ENCODE data around the gene BMPR1A.

The BMPR1A gene

DNA sequence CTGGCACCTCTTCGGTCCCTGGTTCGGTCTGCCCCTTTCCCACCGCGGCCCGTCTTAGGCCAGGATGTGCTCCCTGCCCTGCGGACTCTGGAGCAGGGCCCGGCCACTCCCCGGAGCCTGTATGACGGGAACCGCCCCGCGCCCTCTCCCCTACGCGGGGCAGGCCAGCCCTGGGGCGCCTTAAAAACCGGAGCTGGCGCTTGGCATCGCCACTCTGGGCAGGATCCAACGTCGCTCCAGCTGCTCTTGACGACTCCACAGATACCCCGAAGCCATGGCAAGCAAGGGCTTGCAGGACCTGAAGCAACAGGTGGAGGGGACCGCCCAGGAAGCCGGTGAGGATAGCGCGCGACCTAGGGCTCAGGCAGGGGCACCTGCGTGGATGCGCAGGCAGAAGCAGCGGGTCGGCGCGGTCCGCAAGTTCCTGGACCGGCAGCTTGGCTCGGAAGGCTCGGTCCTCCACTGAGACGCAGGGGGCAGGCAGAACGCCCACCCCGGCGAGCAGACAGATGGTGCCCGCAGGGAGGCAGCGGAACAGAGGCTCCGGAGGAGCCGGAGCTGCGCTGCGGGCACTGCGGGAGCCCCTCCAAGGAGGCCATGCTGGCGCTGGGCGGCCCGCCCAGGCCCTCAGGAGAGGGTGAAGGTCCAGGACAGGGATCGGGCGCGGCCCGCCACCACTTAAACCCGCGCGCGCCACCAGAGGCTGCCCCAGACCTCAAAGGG is 212.0 kb downstream of the BMPR1A start, which contains the start of gene ADIRF:
Gene ADIRF (plus strand): TSS at position 212 of the 723 bp plus-strand sequence. CDS start 63 bp downstream, at position 275.
- peak; percentile 21 for DNase-seq (ENCODE audit: low read depth)
- peak within 1 kb of the TSS; percentile 79 for H3K4me3 ChIP-seq (ENCODE audit: low read length)
- TF ChIP-seq, protein P1, sequence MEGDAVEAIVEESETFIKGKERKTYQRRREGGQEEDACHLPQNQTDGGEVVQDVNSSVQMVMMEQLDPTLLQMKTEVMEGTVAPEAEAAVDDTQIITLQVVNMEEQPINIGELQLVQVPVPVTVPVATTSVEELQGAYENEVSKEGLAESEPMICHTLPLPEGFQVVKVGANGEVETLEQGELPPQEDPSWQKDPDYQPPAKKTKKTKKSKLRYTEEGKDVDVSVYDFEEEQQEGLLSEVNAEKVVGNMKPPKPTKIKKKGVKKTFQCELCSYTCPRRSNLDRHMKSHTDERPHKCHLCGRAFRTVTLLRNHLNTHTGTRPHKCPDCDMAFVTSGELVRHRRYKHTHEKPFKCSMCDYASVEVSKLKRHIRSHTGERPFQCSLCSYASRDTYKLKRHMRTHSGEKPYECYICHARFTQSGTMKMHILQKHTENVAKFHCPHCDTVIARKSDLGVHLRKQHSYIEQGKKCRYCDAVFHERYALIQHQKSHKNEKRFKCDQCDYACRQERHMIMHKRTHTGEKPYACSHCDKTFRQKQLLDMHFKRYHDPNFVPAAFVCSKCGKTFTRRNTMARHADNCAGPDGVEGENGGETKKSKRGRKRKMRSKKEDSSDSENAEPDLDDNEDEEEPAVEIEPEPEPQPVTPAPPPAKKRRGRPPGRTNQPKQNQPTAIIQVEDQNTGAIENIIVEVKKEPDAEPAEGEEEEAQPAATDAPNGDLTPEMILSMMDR (conservative IDR thresholded peaks at IDR 0.05; ENCODE audit: low read length), result no peak

DNA sequence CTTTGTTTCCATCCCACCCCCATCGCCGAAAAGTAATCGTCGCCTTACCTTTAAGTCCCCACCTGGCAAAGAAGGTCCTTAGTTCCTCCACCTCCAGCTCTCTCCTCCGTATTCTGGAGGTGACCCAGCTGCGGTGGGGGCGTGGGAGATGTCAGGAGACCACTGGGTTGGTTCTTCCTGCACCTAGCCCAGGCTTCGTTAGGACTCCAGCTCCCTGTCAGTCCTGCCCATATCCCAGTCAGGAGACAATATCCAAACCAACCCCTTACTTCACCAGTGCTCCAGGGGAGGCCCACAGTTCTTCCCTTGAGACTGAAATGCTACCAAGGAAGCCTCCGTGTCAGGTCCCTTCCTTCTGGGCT is 212.6 kb downstream of the BMPR1A start:
- no peak for DNase-seq (ENCODE audit: low read depth)
- H3K4me3 ChIP-seq (ENCODE audit: low read length), result peak overlapping the region; percentile 79
- TF ChIP-seq, protein P1 (conservative IDR thresholded peaks at IDR 0.05; ENCODE audit: low read length), result no peak

DNA sequence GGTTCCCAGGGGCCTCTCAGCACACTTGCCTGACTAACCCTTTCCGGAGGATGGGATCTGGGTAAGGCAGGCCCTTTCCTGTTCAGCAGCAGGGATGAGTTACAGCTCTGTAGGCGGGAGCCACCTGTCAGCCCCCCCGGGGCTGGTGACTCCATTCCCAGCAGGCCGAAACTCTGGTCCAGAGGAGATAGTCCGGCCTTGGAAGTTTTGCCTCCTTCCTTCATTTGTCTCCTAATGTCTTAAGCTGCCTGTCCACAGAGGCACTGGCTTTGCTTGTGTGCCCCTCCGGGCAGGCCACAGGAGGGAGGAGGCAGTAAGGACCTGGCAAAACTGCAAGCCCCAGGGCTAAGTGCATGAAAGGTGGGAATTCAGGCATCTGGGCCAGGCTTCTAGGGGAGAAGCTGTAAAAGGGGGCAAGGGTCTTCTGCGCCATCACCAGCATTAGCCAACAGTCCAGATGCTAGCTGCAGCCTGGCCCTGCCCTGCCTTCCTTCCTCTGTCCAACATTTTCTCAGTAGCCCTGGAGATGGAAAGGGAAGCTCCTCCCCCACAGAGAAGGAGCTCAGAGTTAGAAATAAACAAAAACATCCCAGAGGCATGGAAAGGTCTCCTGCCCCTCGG is 213.1 kb downstream of the BMPR1A start:
- TF ChIP-seq, protein P1 (conservative IDR thresholded peaks at IDR 0.05; ENCODE audit: low read length), result no peak
- DNase-seq (ENCODE audit: low read depth), result peak; percentile 37
- H3K4me3 ChIP-seq (ENCODE audit: low read length), result peak overlapping the region; percentile 79

DNA sequence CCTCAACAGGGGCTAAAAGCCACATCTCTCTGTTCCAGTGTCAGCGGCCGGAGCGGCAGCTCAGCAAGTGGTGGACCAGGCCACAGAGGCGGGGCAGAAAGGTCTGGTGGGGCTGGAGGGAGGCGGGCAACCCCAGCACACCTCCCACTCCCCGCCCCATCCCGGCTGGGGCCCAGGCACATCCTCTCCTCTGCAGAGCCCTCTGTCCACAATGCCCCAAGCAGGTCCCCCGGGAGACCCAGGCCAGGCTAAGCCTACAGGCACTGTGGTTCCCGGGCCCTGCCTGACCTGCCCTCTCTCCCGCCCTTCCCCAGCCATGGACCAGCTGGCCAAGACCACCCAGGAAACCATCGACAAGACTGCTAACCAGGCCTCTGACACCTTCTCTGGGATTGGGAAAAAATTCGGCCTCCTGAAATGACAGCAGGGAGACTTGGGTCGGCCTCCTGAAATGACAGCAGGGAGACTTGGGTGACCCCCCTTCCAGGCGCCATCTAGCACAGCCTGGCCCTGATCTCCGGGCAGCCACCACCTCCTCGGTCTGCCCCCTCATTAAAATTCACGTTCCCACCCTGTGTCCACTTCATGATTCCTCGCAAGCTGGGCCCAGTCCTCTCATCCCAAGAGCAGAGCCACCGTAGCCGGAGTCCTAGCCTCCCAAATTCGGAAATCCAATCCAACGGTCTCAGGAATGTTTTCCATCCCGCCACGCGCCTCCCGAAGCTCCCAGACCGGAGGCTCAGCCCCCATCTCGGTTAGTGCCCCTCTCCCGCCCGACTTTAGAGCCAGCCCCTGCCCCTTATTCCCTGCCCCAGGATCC is 214.0 kb downstream of the BMPR1A start:
- peak; percentile 75 for DNase-seq (ENCODE audit: low read depth)
- TF ChIP-seq, protein P1 (conservative IDR thresholded peaks at IDR 0.05; ENCODE audit: low read length), result no peak
- H3K4me3 ChIP-seq (ENCODE audit: low read length), result peak overlapping the region; percentile 79

DNA sequence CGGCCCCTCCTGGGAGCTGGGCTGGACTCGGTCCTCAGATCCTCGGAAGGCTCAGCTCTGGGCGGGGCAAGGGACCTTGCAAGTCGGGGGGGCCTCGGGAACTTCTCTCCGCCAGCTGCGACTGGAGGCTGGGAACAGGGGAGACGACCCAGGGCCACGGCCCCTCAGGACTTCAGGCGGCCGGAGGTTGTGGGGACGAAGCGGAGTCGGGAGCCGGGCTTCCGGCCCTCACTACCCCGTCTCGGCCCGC is 214.5 kb downstream of the BMPR1A start:
- peak overlapping the region; percentile 79 for H3K4me3 ChIP-seq (ENCODE audit: low read length)
- TF ChIP-seq, protein P1 (conservative IDR thresholded peaks at IDR 0.05; ENCODE audit: low read length), result no peak
- no peak for DNase-seq (ENCODE audit: low read depth)

DNA sequence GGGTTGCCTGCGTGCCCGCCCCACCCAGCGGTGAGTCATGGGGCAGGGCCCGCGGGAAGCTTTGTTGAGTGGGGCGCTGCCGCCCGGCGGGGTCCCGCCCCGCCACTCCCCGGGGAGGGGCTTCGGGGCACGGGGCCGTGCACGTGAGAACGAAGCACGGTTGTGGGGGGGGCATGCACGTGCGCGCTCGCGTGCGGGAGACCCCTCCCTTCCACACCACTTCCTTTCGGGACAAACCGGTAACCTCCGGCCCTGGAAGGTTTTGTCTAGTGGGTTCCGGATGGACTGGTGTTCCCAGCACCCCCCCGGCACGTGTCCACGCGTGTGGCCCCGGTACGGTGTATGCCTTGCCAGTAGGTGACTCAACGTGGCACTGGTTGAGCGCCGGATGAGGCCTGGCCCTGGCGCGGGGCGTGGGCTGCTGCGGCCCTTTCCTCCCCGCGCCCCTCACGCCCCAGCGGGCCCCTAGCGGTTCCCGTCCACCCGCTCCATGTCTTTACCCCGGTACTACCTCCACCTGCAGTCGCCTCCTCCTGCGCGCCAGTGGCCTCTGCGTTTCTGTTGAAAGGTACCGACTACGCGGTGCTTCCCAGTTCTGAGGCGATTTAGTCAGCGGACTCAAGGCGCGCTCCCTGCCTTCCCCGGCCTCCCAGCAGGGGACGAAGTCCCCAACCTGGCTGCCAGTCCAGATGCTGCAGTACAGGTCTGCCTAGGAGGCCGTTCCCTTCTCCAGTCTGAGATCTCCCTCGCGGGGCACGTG is 215.0 kb downstream of the BMPR1A start:
- TF ChIP-seq, protein P1 (conservative IDR thresholded peaks at IDR 0.05; ENCODE audit: low read length), result no peak; the same call in 1 of the 2 replicates
- DNase-seq (ENCODE audit: low read depth), result peak; percentile 89
- peak overlapping the region; percentile 79 for H3K4me3 ChIP-seq (ENCODE audit: low read length)

Measured in AG10803 (cell line).